RKO (cell line): Measurements from ENCODE around the gene TENM4.
"Not testable (repeated sequence)": the region's sequence is repeated elsewhere in the genome, so short reads cannot be mapped to it uniquely, and the experiment has no call there.

Experiments used
- DNase-seq: peaks from one replicate; pipeline ENCODE4 v3.0.0-alpha.2; 2016; ENCODE audit warnings: low spot score

Gene TENM4

GRCh38 chr11:78635814-78636506, 804.9 kb downstream of the TENM4 start:
- no peak for DNase-seq

GRCh38 chr11:78633516-78634310, 807.1 kb downstream of the TENM4 start:
- no peak for DNase-seq

GRCh38 chr11:78630561-78631303, 810.1 kb downstream of the TENM4 start:
- no peak for DNase-seq

- DNase-seq, result no peak
Observed at GRCh38 chr11:78630155-78630554, 810.7 kb downstream of the TENM4 start.

GRCh38 chr11:78622666-78623065, 818.2 kb downstream of the TENM4 start:
- DNase-seq, result no peak

GRCh38 chr11:78620159-78620558, 820.7 kb downstream of the TENM4 start:
- DNase-seq, result no peak

GRCh38 chr11:78615724-78616123, 825.1 kb downstream of the TENM4 start:
- no peak for DNase-seq

- DNase-seq, result no peak
Observed at GRCh38 chr11:78613378-78613813, 827.4 kb downstream of the TENM4 start.

- no peak for DNase-seq
Observed at GRCh38 chr11:78612721-78613377, 828.0 kb downstream of the TENM4 start.

- not testable (repeated sequence) for DNase-seq
Observed at GRCh38 chr11:78609321-78609720, 831.5 kb downstream of the TENM4 start.

- DNase-seq, result no peak
Observed at GRCh38 chr11:78607696-78608095, 833.1 kb downstream of the TENM4 start.

GRCh38 chr11:78606667-78607066, 834.2 kb downstream of the TENM4 start:
- DNase-seq, result no peak

- no peak for DNase-seq
Observed at GRCh38 chr11:78605296-78605695, 835.5 kb downstream of the TENM4 start.

GRCh38 chr11:78603792-78604191, 837.0 kb downstream of the TENM4 start:
- no peak for DNase-seq
